Sigmoid colon (tissue), 7 donors: ENCODE results near the gene BCL7A. TPM values are rescaled to one million over a fixed set of nuclear protein-coding genes. Genes with fewer than 3 reads are reported as not detected.

ENCODE experiments used
- DNase-seq: peaks from one replicate; pipeline ENCODE4 v3.0.0-alpha.2; 2019
- H3K27ac ChIP-seq, 4 donors: fragments of 200-600 bp; sonication (generic); one replicate each; pipeline ENCODE4 v1.5.1; 2016 to 2019; ENCODE audit warnings: mild to moderate bottlenecking in 1 of 4
- H3K27me3 ChIP-seq, 3 donors: fragments of 200-600 bp; sonication (generic); one replicate each; pipeline ENCODE4 v1.5.1; 2019; ENCODE audit warnings: mild to moderate bottlenecking in 1 of 3
- H3K36me3 ChIP-seq, 4 donors: fragments of 200-600 bp; sonication (generic); one replicate each; pipeline ENCODE4 v1.5.1; 2016 to 2019
- H3K4me1 ChIP-seq, 4 donors: fragments of 200-600 bp; sonication (generic); one replicate each; pipeline ENCODE4 v1.5.1; 2017 to 2019
- H3K4me3 ChIP-seq, 4 donors: fragments of 200-600 bp; sonication (generic); one replicate each; pipeline ENCODE4 v1.5.1; 2017 to 2019; ENCODE audit warnings: mild to moderate bottlenecking in 2 of 4, moderate library complexity in 1 of 4
- H3K9me3 ChIP-seq, 4 donors: fragments of 200-600 bp in 3 of 4; sonication (generic) in 3 of 4; one replicate each; pipeline versions ENCODE4 v1.5.1 to v1.6.1; 2013 to 2019
- CTCF ChIP-seq, 4 experiments: fragments of 450-650 bp in 3 of 4; fragments of 200-600 bp in 1 of 4; IDR thresholded peaks; one replicate each; pipeline ENCODE4 v1.5.1; 2016 to 2019; ENCODE audit warnings: antibody characterized with exemption in 4 of 4, mild to moderate bottlenecking in 3 of 4, moderate library complexity in 2 of 4
- EP300 ChIP-seq, 4 donors: sonication (generic); formaldehyde crosslinking; IDR thresholded peaks; one replicate each; pipeline ENCODE4 v1.6.1; 2017; ENCODE audit warnings: antibody characterized with exemption in 4 of 4
- POLR2A ChIP-seq, 2 donors: fragments of 450-650 bp; IDR thresholded peaks; one replicate each; pipeline ENCODE4 v1.6.1; 2016; ENCODE audit warnings: antibody characterized with exemption in 2 of 2, mild to moderate bottlenecking in 2 of 2, moderate library complexity in 2 of 2
- POLR2AphosphoS5 ChIP-seq, 4 donors: sonication (generic); formaldehyde crosslinking; IDR thresholded peaks; one replicate each; pipeline ENCODE4 v1.6.1; 2017; ENCODE audit warnings: antibody characterized with exemption in 4 of 4
- WGBS, 2 donors: extraction: QIAGEN DNeasy Blood & Tissue Kit; methylation state at CpG; one replicate each; pipeline ENCODE4 v1.1.7; 2013; 5-methylcytosine and 5-hydroxymethylcytosine counted together
- intact Hi-C: fragments of 100-400 bp; cut with DNase I; formaldehyde crosslinking; loops from one replicate; pipeline ENCODE4 v1.15.1; 2023
- polyA plus RNA-seq, 3 donors: library from polyadenylated mRNA; stranded (reverse); fragments of 200-250 nt; gene quantifications; one replicate each; pipeline ENCODE4 v1.2.3, GENCODE V29; 2013
- total RNA-seq, 4 donors: library from RNA; depleted of rRNA; stranded (reverse); fragments of >200 nt; gene quantifications; one replicate each; pipeline ENCODE4 v1.1.0, GENCODE V29; 2016
- donor health status: healthy with polysubstance abuse.
- donor health status: Bipolar disorder and iron deficiency.
- donor health status: healthy.

Gene BCL7A
- total and polyA plus RNA-seq, 7 donors = 1.2 to 7.4 (median 6.4) TPM

- WGBS, 2 donors = 51 to 71% methylated on average over 11 of the region's 11 CpGs
- no peak for DNase-seq
- H3K4me1 ChIP-seq = no peaks in the 10 kb centered on the region
These were observed 41.3 kb upstream of the BCL7A start for GRCh38 chr12:121980191-121980891.

GRCh38 chr12:121980892-121981272 is 40.8 kb upstream of the BCL7A start:
- TF ChIP-seq POLR2AphosphoS5 (IDR thresholded peaks at IDR 0.05) (no peak), CTCF (IDR thresholded peaks at IDR 0.05) (no peak), POLR2A (IDR thresholded peaks at IDR 0.05) (no peak), EP300 (IDR thresholded peaks at IDR 0.05) (no peak)
- Histone ChIP-seq H3K4me3 (no peak overlapping the region), H3K36me3 (no peaks in the 10 kb centered on the region), H3K27ac (no peak overlapping the region), H3K9me3 (no peaks in the 10 kb centered on the region), H3K27me3 (no peaks in the 10 kb centered on the region), H3K4me1 (no peaks in the 10 kb centered on the region)
- no peak for DNase-seq
- 76 to 90% methylated on average over 14 of the region's 14 CpGs for WGBS, 2 donors
- intact Hi-C loops = no loop called here

More at GRCh38 chr12:121980191-121980891, 41.3 kb upstream of the BCL7A start:
- TF ChIP-seq POLR2AphosphoS5 (IDR thresholded peaks at IDR 0.05) = no peak
- no peak for TF ChIP-seq POLR2A (IDR thresholded peaks at IDR 0.05)
- no peak for TF ChIP-seq CTCF (IDR thresholded peaks at IDR 0.05)
- no peak for TF ChIP-seq EP300 (IDR thresholded peaks at IDR 0.05)
- Histone ChIP-seq H3K4me3 (no peak overlapping the region), H3K36me3 (no peaks in the 10 kb centered on the region), H3K9me3 (no peaks in the 10 kb centered on the region), H3K27me3 (no peaks in the 10 kb centered on the region), H3K27ac (no peak overlapping the region)
- intact Hi-C loops = no loop called here

- Histone ChIP-seq H3K4me1 (no peaks in the 10 kb centered on the region), H3K4me3 (no peak overlapping the region), H3K9me3 (no peaks in the 10 kb centered on the region), H3K36me3 (no peaks in the 10 kb centered on the region), H3K27ac (no peak overlapping the region), H3K27me3 (no peaks in the 10 kb centered on the region)
- TF ChIP-seq CTCF (IDR thresholded peaks at IDR 0.05) (no peak), POLR2AphosphoS5 (IDR thresholded peaks at IDR 0.05) (no peak), EP300 (IDR thresholded peaks at IDR 0.05) (no peak), POLR2A (IDR thresholded peaks at IDR 0.05) (no peak)
- intact Hi-C loops = no loop called here
- WGBS, 2 donors = 83% methylated on average over 8 of the region's 8 CpGs
- DNase-seq = no peak
These were observed 40.2 kb upstream of the BCL7A start for GRCh38 chr12:121981456-121981855.

- Histone ChIP-seq H3K27me3 (no peaks in the 10 kb centered on the region), H3K4me3 (no peak overlapping the region), H3K9me3 (no peaks in the 10 kb centered on the region), H3K27ac (no peak overlapping the region), H3K4me1 (no peaks in the 10 kb centered on the region), H3K36me3 (no peaks in the 10 kb centered on the region)
- no peak for DNase-seq
- TF ChIP-seq POLR2AphosphoS5 (IDR thresholded peaks at IDR 0.05) (no peak), EP300 (IDR thresholded peaks at IDR 0.05) (no peak), POLR2A (IDR thresholded peaks at IDR 0.05) (no peak), CTCF (IDR thresholded peaks at IDR 0.05) (no peak)
- intact Hi-C loops = no loop called here
- WGBS, 2 donors = 95 to 96% methylated on average over 6 of the region's 6 CpGs
These were observed 38.7 kb upstream of the BCL7A start for GRCh38 chr12:121982950-121983349.
